Measurements from ENCODE around the gene CHD1. TPM values are rescaled to one million over a fixed set of nuclear protein-coding genes. Genes with fewer than 3 reads are reported as not detected.

CHD1 gene
- 10 to 100 TPM; 45.4 to 47.5 TPM for total RNA-seq

DNA sequence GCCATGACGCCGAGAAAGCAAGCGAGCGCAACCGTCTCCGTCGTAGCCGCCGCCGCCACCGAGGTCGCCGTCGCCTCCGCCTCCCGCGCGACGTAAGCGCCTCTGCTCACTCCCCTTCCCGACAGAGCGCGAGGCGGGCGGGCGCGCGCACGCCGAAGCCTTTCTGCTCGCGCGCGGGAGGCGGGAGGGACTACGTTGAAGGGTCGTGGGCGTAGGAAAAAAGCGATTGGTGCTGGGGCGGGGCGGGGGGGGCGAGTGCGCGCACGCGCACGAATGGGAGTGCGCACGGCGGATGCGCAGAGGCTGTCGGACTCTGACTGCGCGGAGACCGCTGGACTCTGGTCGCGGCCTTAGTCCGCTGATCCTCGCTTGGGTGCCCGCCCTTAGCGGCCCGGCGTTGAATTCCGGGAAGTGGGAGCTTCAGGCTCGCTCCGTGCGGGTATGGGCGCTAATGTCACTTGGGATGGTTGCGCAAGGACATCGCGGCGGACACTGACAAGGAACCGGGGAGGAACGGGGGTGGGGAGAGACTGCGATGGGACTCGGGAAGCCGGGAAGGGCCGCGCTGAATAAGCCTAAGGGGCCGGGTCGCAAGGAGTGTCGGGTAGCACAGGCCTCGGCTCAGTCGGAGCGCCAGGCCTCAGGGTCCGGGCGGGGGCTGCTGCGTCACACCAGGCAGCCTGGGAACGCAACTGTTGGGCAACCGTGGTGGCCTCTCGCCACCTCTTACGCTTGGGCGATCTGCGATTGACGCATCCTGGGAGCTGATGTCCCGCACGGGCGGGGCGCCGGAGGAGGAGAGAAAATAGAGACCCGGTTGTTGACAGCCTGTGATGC lies at the start of gene CHD1:
CHD1 (minus strand) TSS at position 135 of the 837 bp plus-strand sequence. CDS start 2,621 bp downstream, outside the sequence.
- Mint-ChIP-seq H3K27me3 (no peaks in the 10 kb centered on the region), H3K4me1 (peaks cover 65% of the 10 kb centered on the region), H3K36me3 (ENCODE audit: low read depth) (peaks cover 40% of the 10 kb centered on the region), H3K27ac (peak within 1 kb of the TSS; percentile 98), H3K4me3 (peak within 1 kb of the TSS; percentile 100), H3K9me3 (no peaks in the 10 kb centered on the region)
- peak; percentile 95 for DNase-seq
- CTCF ChIA-PET: interaction anchor here (0.7 to 1.3 kb wide), 5 partner anchors 12 to 132 kb away, joined by 3 to 4 read pairs (median 4); no protein-coding TSS in a partner anchor
- POLR2A ChIA-PET: interaction anchor here (0.6 to 7.7 kb wide), 30 partner anchors 8 to 1974 kb away, joined by 3 to 82 read pairs (median 5); partner anchors contain the start of gene ST8SIA4

- ChIA-PET CTCF (no interaction called here), POLR2A (no interaction called here)
Measured at GRCh38 chr5:98978528-98978927, 49.7 kb upstream of the CHD1 start.

GRCh38 chr5:98977723-98978122 lies 48.9 kb upstream of the CHD1 start:
- DNase-seq: no peak
- ChIA-PET POLR2A (interaction anchor here (0.7 kb wide), 1 partner anchor 48 kb away, joined by 3 read pairs; no protein-coding TSS in a partner anchor), CTCF (no interaction called here)
- H3K27ac Mint-ChIP-seq: no peak overlapping the region
- H3K4me1 Mint-ChIP-seq: peaks cover 3% of the 10 kb centered on the region
- H3K9me3 Mint-ChIP-seq: no peaks in the 10 kb centered on the region
- H3K27me3 Mint-ChIP-seq: peaks cover 2% of the 10 kb centered on the region
- no peaks in the 10 kb centered on the region for H3K36me3 Mint-ChIP-seq (ENCODE audit: low read depth)
- no peak overlapping the region for H3K4me3 Mint-ChIP-seq

More at GRCh38 chr5:98978528-98978927, 49.7 kb upstream of the CHD1 start:
- H3K36me3 Mint-ChIP-seq (ENCODE audit: low read depth): no peaks in the 10 kb centered on the region
- peaks cover 3% of the 10 kb centered on the region for H3K4me1 Mint-ChIP-seq
- H3K4me3 Mint-ChIP-seq: no peak overlapping the region
- H3K9me3 Mint-ChIP-seq: no peaks in the 10 kb centered on the region
- peaks cover 2% of the 10 kb centered on the region for H3K27me3 Mint-ChIP-seq
- H3K27ac Mint-ChIP-seq: no peak overlapping the region
- DNase-seq: no peak

DNA sequence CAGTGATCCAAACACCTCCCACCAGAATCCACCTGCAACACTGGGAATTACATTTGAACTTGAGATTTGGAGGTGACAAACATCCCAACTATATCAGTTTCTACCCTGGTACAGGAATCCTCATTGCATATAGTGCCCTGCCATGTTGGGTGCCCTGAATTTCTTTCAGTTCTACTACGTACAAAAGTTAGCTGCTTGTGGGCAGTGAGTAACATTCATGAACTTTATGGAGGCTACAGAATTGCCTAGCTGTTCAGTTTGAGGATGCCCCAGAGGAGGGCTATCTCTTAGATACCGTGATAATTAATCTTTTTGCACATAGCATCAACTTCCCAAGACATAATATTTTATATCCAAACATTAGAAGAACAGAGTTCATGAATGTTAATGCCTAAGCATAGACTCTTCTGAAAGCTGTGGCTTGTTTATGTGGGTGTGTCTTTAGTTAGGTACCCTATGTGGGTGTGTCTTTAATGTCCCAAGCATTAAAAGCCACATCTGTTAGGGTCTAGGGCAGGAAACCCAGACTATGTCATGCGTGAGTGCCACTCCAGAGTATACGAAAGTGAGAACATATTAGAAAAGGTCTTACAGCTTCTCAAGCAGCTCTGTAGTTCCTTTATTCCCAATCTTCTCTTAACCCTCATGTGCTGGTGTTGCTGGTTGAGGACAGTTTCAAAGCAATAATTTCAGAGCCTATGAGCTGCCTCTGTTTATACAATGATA lies 47.0 kb upstream of the CHD1 start:
- Mint-ChIP-seq H3K27ac (no peak overlapping the region), H3K27me3 (peaks cover 4% of the 10 kb centered on the region), H3K9me3 (no peaks in the 10 kb centered on the region), H3K4me3 (no peak overlapping the region), H3K36me3 (ENCODE audit: low read depth) (no peaks in the 10 kb centered on the region), H3K4me1 (peaks cover 3% of the 10 kb centered on the region)
- DNase-seq: no peak
- CTCF ChIA-PET: no interaction called here
- POLR2A ChIA-PET: interaction anchor here (0.8 kb wide), 1 partner anchor 48 kb away, joined by 3 read pairs; no protein-coding TSS in a partner anchor

- Mint-ChIP-seq H3K27ac (no peak overlapping the region), H3K4me3 (no peak overlapping the region), H3K27me3 (peaks cover 4% of the 10 kb centered on the region), H3K4me1 (peaks cover 3% of the 10 kb centered on the region), H3K9me3 (no peaks in the 10 kb centered on the region), H3K36me3 (ENCODE audit: low read depth) (no peaks in the 10 kb centered on the region)
- ChIA-PET POLR2A (interaction anchor here (0.8 kb wide), 1 partner anchor 48 kb away, joined by 3 read pairs; no protein-coding TSS in a partner anchor), CTCF (no interaction called here)
- no peak for DNase-seq
Measured at GRCh38 chr5:98975223-98975622, 46.4 kb upstream of the CHD1 start.

DNA sequence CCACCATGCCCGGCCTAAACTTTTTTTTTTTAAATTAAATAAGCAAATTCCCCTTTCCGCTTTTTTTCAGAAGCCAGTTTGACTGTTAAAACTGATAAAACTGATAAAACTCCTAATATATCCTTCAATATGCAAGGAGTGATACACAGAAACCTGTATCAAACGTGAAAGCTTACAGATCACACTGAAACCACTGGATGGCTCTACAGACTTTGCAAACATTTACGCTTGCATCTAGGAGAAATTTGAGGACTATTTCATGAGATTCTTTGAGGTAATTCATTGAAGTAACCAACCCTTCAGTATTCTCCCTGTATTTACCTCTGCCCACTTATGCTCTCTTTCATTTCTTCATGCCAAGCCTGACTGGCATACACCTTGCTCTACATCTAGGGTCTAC lies 40.6 kb upstream of the CHD1 start:
- Mint-ChIP-seq H3K4me3 (no peak overlapping the region), H3K9me3 (peaks cover 2% of the 10 kb centered on the region), H3K36me3 (ENCODE audit: low read depth) (no peaks in the 10 kb centered on the region), H3K27me3 (peaks cover 6% of the 10 kb centered on the region), H3K4me1 (no peaks in the 10 kb centered on the region), H3K27ac (no peak overlapping the region)
- POLR2A ChIA-PET: no interaction called here
- no peak for DNase-seq
- CTCF ChIA-PET: interaction anchor here (0.6 kb wide), 1 partner anchor 92 kb away, joined by 3 read pairs; no protein-coding TSS in a partner anchor

DNA sequence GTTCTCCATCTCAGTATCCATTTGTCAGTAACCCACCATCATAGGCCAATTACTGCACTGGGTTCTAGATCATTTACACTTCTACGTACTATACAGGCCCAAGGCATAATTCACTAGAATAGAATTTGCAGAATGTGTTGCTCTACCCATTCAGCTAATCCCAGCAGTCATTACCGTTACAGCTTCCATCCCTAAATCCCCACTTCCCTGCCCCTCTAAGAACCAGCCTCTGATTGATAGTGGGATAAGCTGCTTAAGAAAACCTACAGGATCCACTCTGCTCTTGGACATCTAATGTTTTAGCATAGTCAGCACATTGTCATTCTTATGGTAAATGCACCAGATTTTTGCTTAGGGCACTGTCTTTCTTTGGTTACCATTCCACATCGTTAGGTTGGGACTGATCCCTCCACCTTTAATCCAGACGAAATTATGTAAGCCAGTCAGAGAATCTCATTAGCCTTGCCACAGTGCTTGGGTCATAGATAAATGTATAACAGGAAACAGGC lies 39.3 kb upstream of the CHD1 start:
- no peaks in the 10 kb centered on the region for H3K36me3 Mint-ChIP-seq (ENCODE audit: low read depth)
- H3K4me1 Mint-ChIP-seq: no peaks in the 10 kb centered on the region
- DNase-seq: no peak
- CTCF ChIA-PET: no interaction called here
- peaks cover 2% of the 10 kb centered on the region for H3K9me3 Mint-ChIP-seq
- H3K4me3 Mint-ChIP-seq: no peak overlapping the region
- H3K27ac Mint-ChIP-seq: no peak overlapping the region
- POLR2A ChIA-PET: no interaction called here
- H3K27me3 Mint-ChIP-seq: peaks cover 6% of the 10 kb centered on the region

DNA sequence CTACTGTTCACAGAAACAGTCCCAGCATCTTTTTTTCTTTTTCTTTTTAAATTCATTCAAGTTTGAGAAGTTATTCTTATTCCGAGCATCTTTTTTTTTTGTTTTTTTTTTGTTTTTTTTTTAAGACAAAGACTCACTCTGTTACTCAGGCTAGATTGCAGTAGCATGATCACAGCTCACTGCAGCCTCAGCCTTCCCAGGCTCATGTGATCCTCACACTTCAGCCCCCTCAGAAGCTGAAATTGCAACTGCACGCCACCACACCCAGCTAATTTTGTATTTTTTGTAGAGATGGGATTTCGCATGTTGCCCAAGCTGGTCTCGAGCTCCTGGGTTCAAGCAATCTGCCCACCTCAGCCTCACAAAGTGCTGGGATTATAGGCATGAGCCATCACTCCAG lies 36.4 kb upstream of the CHD1 start:
- POLR2A ChIA-PET: no interaction called here
- Mint-ChIP-seq H3K27me3 (peaks cover 2% of the 10 kb centered on the region), H3K9me3 (peaks cover 2% of the 10 kb centered on the region), H3K36me3 (ENCODE audit: low read depth) (no peaks in the 10 kb centered on the region), H3K27ac (no peak overlapping the region), H3K4me3 (no peak overlapping the region), H3K4me1 (no peaks in the 10 kb centered on the region)
- CTCF ChIA-PET: no interaction called here
- no peak for DNase-seq

DNA sequence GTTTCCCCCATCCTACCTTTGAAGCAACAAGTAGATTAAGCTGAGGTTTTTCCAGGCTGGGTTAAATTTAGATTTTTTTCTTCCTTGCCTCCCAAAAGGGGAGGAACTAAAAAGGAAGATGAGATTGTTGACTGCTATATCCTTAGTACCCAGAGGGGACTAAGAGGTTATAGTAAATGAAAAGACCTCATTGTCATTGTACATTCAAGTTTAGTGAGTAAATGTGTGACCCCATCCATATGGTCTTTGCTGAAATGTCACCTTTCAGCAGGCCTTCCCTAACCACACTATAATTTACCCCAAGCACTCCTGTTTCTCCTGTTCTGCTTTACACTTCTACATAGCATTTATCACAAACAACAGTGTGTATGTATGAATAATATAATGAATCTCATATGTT lies 35.8 kb upstream of the CHD1 start:
- peaks cover 2% of the 10 kb centered on the region for H3K27me3 Mint-ChIP-seq
- no peaks in the 10 kb centered on the region for H3K4me1 Mint-ChIP-seq
- H3K9me3 Mint-ChIP-seq: peaks cover 2% of the 10 kb centered on the region
- no peak overlapping the region for H3K27ac Mint-ChIP-seq
- ChIA-PET CTCF (no interaction called here), POLR2A (no interaction called here)
- no peak for DNase-seq
- no peaks in the 10 kb centered on the region for H3K36me3 Mint-ChIP-seq (ENCODE audit: low read depth)
- H3K4me3 Mint-ChIP-seq: no peak overlapping the region

- peaks cover 2% of the 10 kb centered on the region for H3K9me3 Mint-ChIP-seq
- ChIA-PET POLR2A (no interaction called here), CTCF (no interaction called here)
- H3K27ac Mint-ChIP-seq: no peak overlapping the region
- no peaks in the 10 kb centered on the region for H3K4me1 Mint-ChIP-seq
- DNase-seq: no peak
- no peaks in the 10 kb centered on the region for H3K36me3 Mint-ChIP-seq (ENCODE audit: low read depth)
- H3K4me3 Mint-ChIP-seq: no peak overlapping the region
- peaks cover 2% of the 10 kb centered on the region for H3K27me3 Mint-ChIP-seq
Measured at GRCh38 chr5:98963019-98963418, 34.2 kb upstream of the CHD1 start.

DNA sequence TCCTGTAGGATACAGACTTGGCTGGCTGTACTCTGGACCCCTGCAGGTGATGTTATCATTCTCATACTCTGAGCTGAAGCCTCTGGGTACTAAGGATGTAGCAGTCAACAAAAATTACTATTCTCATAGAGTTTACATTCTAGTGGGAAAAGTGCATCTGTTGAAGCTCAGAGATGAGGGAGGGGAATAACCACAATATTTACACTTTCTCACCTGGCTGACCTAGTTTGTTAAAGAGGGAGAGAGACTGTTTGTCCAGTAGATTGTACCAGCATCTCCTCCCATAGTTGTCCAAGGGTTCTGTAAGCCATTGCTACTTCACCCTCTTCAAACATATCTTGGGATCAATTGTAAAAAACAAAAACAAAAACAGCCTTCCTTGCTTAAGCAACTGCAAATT lies 33.8 kb upstream of the CHD1 start:
- ChIA-PET POLR2A (no interaction called here), CTCF (no interaction called here)
- Mint-ChIP-seq H3K27ac (no peak overlapping the region), H3K36me3 (ENCODE audit: low read depth) (no peaks in the 10 kb centered on the region), H3K9me3 (peaks cover 2% of the 10 kb centered on the region), H3K4me3 (no peak overlapping the region), H3K4me1 (no peaks in the 10 kb centered on the region), H3K27me3 (peaks cover 2% of the 10 kb centered on the region)
- DNase-seq: no peak

- DNase-seq: no peak
- Mint-ChIP-seq H3K4me1 (no peaks in the 10 kb centered on the region), H3K27ac (no peak overlapping the region), H3K9me3 (peaks cover 2% of the 10 kb centered on the region), H3K4me3 (no peak overlapping the region), H3K36me3 (ENCODE audit: low read depth) (no peaks in the 10 kb centered on the region), H3K27me3 (no peaks in the 10 kb centered on the region)
- ChIA-PET POLR2A (no interaction called here), CTCF (no interaction called here)
Measured at GRCh38 chr5:98961665-98962344, 33.0 kb upstream of the CHD1 start.

- POLR2A ChIA-PET: no interaction called here
- Mint-ChIP-seq H3K27ac (no peak overlapping the region), H3K9me3 (no peaks in the 10 kb centered on the region), H3K4me1 (no peaks in the 10 kb centered on the region), H3K4me3 (no peak overlapping the region), H3K36me3 (ENCODE audit: low read depth) (no peaks in the 10 kb centered on the region), H3K27me3 (no peaks in the 10 kb centered on the region)
- CTCF ChIA-PET: no interaction called here
- no peak for DNase-seq
Measured at GRCh38 chr5:98957307-98957706, 28.5 kb upstream of the CHD1 start.

Measured in activated CD4-positive, alpha-beta memory T cell treated with anti-CD3 and anti-CD28 coated beads, Interleukin-2, amount 10 ng/mL, durations not matched to agents 7 days and 5 days (primary cell).